Right hindlimb (tissue), 1 donor: Measurements from ENCODE around the gene DXO.
"Not testable (repeated sequence)": the region's sequence is repeated elsewhere in the genome, so short reads cannot be mapped to it uniquely, and the experiment has no call there.

Source experiments
- DNase-seq: peaks from one replicate; pipeline ENCODE4 v3.0.0-alpha.2; 2018

The DXO gene

GRCh38 chr6:31956796-31957195 lies 15.1 kb downstream of the DXO start:
- DNase-seq, result no peak

DNA sequence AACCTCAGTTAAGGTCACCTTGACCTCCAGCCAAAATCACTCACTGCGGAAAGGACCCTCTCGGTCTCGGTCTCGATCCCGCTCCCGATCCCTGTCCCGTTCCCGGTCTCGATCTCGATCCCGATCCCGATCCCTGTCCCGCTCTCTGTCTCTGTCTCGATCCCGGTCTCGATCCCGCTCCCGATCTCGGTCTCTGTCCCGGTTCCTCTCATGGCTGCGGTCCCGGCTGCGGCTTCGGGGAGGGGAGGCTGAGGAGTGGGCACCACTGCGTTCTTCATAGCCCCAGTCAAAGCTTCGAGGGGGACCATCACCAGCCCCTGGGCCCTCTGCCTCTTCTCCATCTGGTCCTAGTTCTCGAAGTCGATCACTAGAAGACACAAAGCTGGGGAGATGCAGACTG lies 17.4 kb downstream of the DXO start:
- DNase-seq, result no peak

GRCh38 chr6:31952890-31953289 lies 19.0 kb downstream of the DXO start:
- DNase-seq, result no peak

DNA sequence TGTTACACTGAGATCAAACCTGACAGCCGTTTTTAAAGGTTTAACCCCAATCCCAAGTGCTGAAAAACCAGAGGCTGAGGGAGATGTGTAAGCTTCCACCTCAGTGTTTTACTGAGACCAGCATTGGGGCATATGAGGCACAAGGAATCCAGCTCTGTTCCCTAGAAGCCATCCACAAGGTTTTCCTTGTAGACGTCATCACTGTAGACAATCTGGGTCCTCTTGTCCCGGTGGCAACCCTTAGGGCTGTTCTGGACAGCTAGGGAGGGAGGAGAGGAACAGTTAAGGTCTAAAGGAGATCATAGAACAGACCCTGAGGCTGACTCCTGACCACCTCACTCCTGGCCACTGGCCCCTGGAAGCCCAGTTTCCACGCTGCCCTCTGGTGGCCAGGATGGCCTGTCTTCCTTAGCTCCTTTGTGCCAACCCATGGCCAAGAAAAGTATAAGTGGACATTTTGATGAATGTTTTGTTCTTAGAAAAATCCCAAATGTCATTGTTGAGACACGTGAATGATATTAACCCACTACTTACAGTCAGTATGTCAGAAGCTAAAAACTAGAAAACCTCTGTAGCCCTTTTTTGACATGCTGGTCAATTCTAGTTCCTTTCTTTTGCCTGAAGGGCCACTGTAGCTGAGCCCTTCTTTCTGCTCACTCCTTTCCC lies 19.7 kb downstream of the DXO start:
- no peak for DNase-seq

DNA sequence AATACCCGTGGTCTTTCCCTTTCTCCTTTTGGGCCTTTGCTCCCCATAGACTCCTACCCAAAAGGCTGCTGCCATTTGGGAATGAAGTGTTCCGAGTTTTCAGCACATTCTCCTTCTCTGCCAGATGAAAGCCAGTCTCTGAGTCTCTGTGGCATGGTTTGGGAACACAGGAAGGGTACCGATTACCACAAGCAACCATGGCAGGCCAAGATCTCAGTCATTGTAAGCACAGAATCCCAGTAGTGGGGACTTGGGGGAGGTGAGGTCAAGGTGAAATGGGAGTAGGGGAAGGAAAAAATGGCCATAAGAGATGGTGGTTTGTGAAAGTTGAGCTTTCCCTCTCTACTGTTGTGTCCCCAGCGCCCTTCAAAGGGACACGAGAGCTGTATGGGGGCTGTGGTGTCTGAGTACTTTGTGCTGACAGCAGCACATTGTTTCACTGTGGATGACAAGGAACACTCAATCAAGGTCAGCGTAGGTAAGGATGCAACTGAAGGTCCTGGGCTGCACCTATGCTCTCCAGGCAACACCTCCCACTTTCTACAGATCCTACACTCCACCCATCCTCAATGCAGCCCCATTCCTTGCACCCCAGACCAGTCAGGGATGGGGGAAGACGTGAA lies 21.9 kb downstream of the DXO start:
- no peak for DNase-seq

- no peak for DNase-seq
These were observed 23.1 kb downstream of the DXO start for GRCh38 chr6:31948753-31949413.

DNA sequence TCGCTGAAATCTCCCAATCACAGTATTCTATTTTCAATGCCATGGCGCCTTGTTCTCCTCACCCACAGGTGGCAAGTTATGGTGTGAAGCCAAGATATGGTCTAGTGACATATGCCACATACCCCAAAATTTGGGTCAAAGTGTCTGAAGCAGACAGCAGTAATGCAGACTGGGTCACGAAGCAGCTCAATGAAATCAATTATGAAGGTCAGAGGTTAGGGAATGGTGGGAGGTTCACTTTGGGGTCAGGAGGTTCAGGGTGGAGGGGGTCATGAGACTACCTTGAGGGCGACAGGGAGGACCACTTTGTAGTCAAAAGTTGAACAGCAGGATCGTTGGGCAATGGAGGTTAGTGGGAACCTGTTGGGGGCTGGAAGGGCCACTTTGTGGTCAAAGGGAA lies 23.6 kb downstream of the DXO start:
- no peak for DNase-seq

DNA sequence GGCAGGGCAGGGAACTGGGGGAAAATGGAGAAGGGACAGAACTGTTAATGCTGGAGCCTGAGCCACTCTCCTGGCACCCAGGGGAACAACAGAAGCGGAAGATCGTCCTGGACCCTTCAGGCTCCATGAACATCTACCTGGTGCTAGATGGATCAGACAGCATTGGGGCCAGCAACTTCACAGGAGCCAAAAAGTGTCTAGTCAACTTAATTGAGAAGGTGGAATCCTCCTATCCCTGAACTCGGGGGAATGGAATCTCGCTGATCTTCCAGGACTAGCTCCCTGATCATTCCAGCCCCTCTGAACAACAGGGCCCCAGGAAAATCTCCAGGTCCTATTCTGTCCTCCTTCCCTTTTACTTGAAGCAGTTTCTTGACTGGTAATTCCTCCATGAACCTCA lies 24.1 kb downstream of the DXO start:
- no peak for DNase-seq

- DNase-seq, result no peak
These were observed 24.8 kb downstream of the DXO start for GRCh38 chr6:31947070-31947675.

GRCh38 chr6:31946370-31946885 lies 25.5 kb downstream of the DXO start:
- no peak for DNase-seq

GRCh38 chr6:31945507-31946369 lies 26.2 kb downstream of the DXO start, which contains the start of gene CFB:
CFB (plus strand) TSS chr6:31946095; CDS start chr6:31946222, 127 bp downstream.
- DNase-seq, result peak; percentile 68

- no peak for DNase-seq
These were observed 26.8 kb downstream of the DXO start for GRCh38 chr6:31945154-31945506.

DNA sequence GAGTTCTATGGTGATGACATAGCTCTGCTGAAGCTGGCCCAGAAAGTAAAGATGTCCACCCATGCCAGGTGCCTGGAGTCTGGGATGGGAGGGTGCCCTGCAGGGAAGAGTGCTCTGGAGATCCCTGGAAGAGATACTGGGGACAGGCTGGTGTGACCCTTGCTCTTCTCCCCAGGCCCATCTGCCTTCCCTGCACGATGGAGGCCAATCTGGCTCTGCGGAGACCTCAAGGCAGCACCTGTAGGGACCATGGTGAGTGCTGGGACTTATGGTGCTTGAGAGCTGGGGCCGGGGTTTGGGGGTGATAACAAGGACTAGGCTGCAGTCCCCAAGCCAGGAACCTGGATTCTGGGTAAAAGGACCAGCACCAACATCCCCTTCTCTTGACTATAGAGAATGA lies 28.2 kb downstream of the DXO start:
- DNase-seq, result no peak

DNA sequence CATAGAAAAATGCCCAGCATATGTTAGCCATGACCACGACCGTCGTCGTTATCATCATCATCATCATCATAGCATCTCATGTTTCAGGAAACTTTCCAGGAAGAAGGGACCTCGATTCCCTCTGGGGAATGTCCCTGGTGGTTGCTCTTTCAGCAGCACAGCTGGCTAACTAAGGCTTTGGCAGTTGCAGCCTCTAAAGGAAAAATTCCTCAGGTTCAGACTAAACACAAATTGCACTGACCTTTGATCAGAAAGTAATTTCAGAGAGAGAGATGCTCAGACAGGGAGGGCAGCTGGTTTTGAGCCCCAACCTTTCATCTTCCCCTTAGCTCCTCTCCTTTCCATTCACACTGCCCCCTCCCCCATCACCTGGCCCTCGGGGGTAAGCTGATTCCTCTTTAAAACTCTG lies 31.7 kb downstream of the DXO start:
- no peak for DNase-seq

- DNase-seq, result no peak
These were observed 36.1 kb downstream of the DXO start for GRCh38 chr6:31935823-31936222.

GRCh38 chr6:31935021-31935420 lies 36.9 kb downstream of the DXO start:
- DNase-seq, result no peak

- no peak for DNase-seq
These were observed 38.4 kb downstream of the DXO start for GRCh38 chr6:31933537-31933936.

- not testable (repeated sequence) for DNase-seq
These were observed 39.8 kb downstream of the DXO start for GRCh38 chr6:31932137-31932536.

GRCh38 chr6:31930962-31931361 lies 41.0 kb downstream of the DXO start:
- no peak for DNase-seq

DNA sequence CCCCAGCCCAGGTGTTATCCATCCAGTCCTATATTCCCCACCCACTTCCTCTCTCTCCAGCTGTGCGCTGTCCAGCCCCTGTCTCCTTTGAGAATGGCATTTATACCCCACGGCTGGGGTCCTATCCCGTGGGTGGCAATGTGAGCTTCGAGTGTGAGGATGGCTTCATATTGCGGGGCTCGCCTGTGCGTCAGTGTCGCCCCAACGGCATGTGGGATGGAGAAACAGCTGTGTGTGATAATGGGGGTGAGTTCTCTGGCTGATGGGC lies 43.3 kb downstream of the DXO start:
- no peak for DNase-seq

DNA sequence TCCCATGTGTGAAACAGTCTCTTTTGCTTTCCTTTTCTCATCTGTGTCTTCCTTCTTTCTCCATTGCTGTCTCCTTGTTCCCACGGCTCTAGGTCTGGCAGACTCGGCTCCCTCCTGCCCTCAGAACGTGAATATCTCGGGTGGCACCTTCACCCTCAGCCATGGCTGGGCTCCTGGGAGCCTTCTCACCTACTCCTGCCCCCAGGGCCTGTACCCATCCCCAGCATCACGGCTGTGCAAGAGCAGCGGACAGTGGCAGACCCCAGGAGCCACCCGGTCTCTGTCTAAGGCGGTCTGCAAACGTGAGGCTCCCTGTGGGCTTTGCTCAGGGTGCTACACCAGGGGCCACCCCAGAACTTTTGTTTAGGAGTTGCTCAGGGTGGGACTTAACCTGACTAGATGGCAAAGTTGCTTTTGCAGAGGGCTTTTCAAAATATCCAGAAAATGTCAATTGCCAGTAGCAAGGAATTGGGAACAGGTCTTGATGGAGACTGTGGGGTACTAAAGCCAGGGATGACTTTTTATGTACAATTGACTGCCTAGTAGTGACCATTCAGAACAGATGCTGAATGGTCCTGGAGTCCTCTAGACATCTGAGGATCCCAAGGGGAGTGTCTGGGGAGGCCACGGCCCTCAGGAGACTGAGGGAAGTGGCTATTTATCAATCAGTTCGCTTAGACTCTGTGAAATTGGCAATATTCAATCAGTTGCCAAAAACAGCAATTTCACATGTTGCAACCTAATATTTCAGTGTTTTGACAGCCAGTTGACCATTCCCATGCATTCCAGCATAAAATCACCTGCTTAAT lies 43.9 kb downstream of the DXO start:
- DNase-seq, result no peak

- no peak for DNase-seq
These were observed 44.6 kb downstream of the DXO start, which contains the start of gene C2 for GRCh38 chr6:31927242-31927862. C2 (plus strand) TSS chr6:31927717; CDS start chr6:31927753, 36 bp downstream.
